K562 (cell line): Measurements from ENCODE around the gene SYNRG. TPM values are rescaled to one million over a fixed set of nuclear protein-coding genes. Genes with fewer than 3 reads are reported as not detected.

ENCODE experiments used
- ATAC-seq: fragments of 200-7000 bp; cut with Tn5 transposase; 3 replicates; pipeline ENCODE4 v1.9.1; 2020; ENCODE audit warnings: moderate library complexity
- BruUV-seq: library from RNA; stranded (reverse); fragments of 400-500 nt; replicated peaks from 2 replicates; lab custom pipeline; 2021; lab: Mats Ljungman, UMichigan
- CTCF ChIA-PET: fragments of 300-600 bp; formaldehyde crosslinking; extraction: SDS; loops from one replicate; lab custom pipeline; 2021; ENCODE audit warnings: low intra/inter-chr PET ratio; lab: Yijun Ruan, JAX
- POLR2A ChIA-PET: fragments of 300-600, 350-650 bp; sonication (Branson Sonifier 250); formaldehyde crosslinking; extraction: SDS; loops from one replicate; lab custom pipeline; 2021; ENCODE audit warnings: antibody characterized with exemption, inconsistent platforms; lab: Yijun Ruan, JAX
- DNase-seq, 4 experiments: peaks; one replicate each; pipeline versions ENCODE4 v3.0.0 to v3.0.0-alpha.2; 2011 to 2018; ENCODE audit warnings: low spot score in 3 of 4, mixed read lengths in 3 of 4; ENCODE audit errors: extremely low read depth in 1 of 4
- FAIRE-seq: peaks from 2 replicates; lab custom pipeline; 2011; peaks lifted over from hg19 to GRCh38; lab: Jason Lieb, UNC
- H2AFZ ChIP-seq: 2 replicates; pipeline ENCODE4 v1.6.0; 2011; ENCODE audit warnings: low read depth, low read length, control low read depth, inconsistent platforms
- H3K27ac ChIP-seq: fragments of 200-600 bp; 3 replicates; pipeline ENCODE4 v1.8.0; 2011; ENCODE audit warnings: low read depth, mild to moderate bottlenecking, control low read depth, inconsistent platforms, low read length, moderate library complexity, mixed read lengths; ENCODE audit errors: extremely low read depth
- H3K27me3 ChIP-seq, 2 experiments: fragments of 300-600 bp in 1 of 2; 2 replicates in 1 of 2; 3 replicates in 1 of 2; pipeline versions ENCODE4 v1.6.0 to v1.8.0; 2011; ENCODE audit warnings: inconsistent platforms in 2 of 2, low read length in 2 of 2, mild to moderate bottlenecking in 1 of 2, mixed read lengths in 1 of 2, moderate library complexity in 1 of 2; ENCODE audit not compliant: control insufficient read depth in 2 of 2, insufficient read depth in 2 of 2
- H3K36me3 ChIP-seq: fragments of 300-600 bp; 3 replicates; pipeline ENCODE4 v1.8.0; 2011; ENCODE audit warnings: mild to moderate bottlenecking, low read length, inconsistent platforms; ENCODE audit not compliant: control insufficient read depth, insufficient read depth
- H3K4me1 ChIP-seq, 2 experiments: fragments of 200-600 bp in 1 of 2; replicated peaks in 1 of 2; 2 replicates in 1 of 2; 3 replicates in 1 of 2; pipeline versions ENCODE4 v1.5.1 to v1.8.0; 2011; ENCODE audit warnings: inconsistent platforms in 2 of 2, low read length in 2 of 2, mild to moderate bottlenecking in 1 of 2, mixed read lengths in 1 of 2, moderate library complexity in 1 of 2; ENCODE audit not compliant: control insufficient read depth in 2 of 2, insufficient read depth in 2 of 2
- H3K4me2 ChIP-seq: 2 replicates; pipeline ENCODE4 v1.6.1; 2011; ENCODE audit warnings: low read length, control low read depth, inconsistent platforms, mixed read lengths; ENCODE audit not compliant: insufficient read depth
- H3K4me3 ChIP-seq: fragments of 200-600 bp; sonication (generic), shearing (Covaris generic); 2 replicates; pipeline ENCODE4 v1.5.1; 2016; ENCODE audit warnings: control low read depth, inconsistent platforms
- H3K79me2 ChIP-seq: fragments of 200-600 bp; 3 replicates; pipeline ENCODE4 v1.8.0; 2011; ENCODE audit warnings: low read length, inconsistent platforms; ENCODE audit not compliant: control insufficient read depth, insufficient read depth
- H3K9ac ChIP-seq, 2 experiments: 2 replicates each; pipeline versions ENCODE4 v1.6.0 to v1.6.1; 2011; ENCODE audit warnings: low read depth in 2 of 2, low read length in 2 of 2, control low read depth in 1 of 2, inconsistent platforms in 1 of 2, mild to moderate bottlenecking in 1 of 2, mixed read lengths in 1 of 2; ENCODE audit not compliant: insufficient read depth in 1 of 2
- H3K9me1 ChIP-seq: one replicate; pipeline ENCODE4 v1.6.0; 2011; ENCODE audit warnings: inconsistent platforms, mild to moderate bottlenecking, low read length, moderate library complexity; ENCODE audit not compliant: control insufficient read depth, insufficient read depth
- H3K9me3 ChIP-seq: replicated peaks from 2 replicates; pipeline ENCODE4 v1.5.1; 2011; ENCODE audit warnings: low read depth, low read length, inconsistent platforms; ENCODE audit not compliant: control insufficient read depth, insufficient read depth
- H4K20me1 ChIP-seq: replicated peaks from 2 replicates; pipeline ENCODE4 v1.6.1; 2011; ENCODE audit warnings: low read length, inconsistent platforms, mixed read lengths; ENCODE audit not compliant: control insufficient read depth, insufficient read depth
- CEBPB ChIP-seq: fragments of 450-650 bp; IDR thresholded peaks from 2 replicates; pipeline ENCODE4 v1.6.1; 2016; ENCODE audit warnings: missing genetic modification characterization, missing compliant biosample characterization
- CEBPG ChIP-seq, 3 experiments: fragments of 200-800 bp in 1 of 3; sonication (Bioruptor generic) in 1 of 3; sonication (generic) in 1 of 3; formaldehyde crosslinking in 1 of 3; IDR thresholded peaks in 2 of 3; conservative IDR thresholded peaks in 1 of 3; 2 replicates each; pipeline versions ENCODE4 v1.6.1 to v1.8.0; 2016 to 2022; ENCODE audit warnings: missing compliant biosample characterization in 2 of 3, missing genetic modification characterization in 2 of 3, mild to moderate bottlenecking in 1 of 3, missing genetic modification reagents in 1 of 3
- POLR2A ChIP-seq: fragments of 450-650 bp; conservative IDR thresholded peaks from 2 replicates; pipeline ENCODE4 v1.6.1; 2016
- WGBS: fragments of 100-300 bp; shearing (Covaris generic); methylation state at CpG from one replicate; pipeline ENCODE4 v1.1.6; 2016; ENCODE audit warnings: low coverage, mixed read lengths; ENCODE audit not compliant: insufficient coverage; ENCODE audit errors: missing lambda C conversion rate; 5-methylcytosine and 5-hydroxymethylcytosine counted together
- in situ Hi-C: fragments of 300-500 bp; cut with MboI; formaldehyde crosslinking; loops from 4 replicates; pipeline ENCODE4 v1.15.0; 2018; ENCODE audit warnings: inconsistent platforms, mixed read lengths
- intact Hi-C: fragments of 100-400 bp; cut with micrococcal nuclease; formaldehyde crosslinking; loops from 2 replicates; pipeline ENCODE4 v1.14.2; 2022
- polyA plus RNA-seq, 8 experiments: library from polyadenylated mRNA; depleted of rRNA in 4 of 8; stranded (reverse) in 5 of 8; unstranded in 3 of 8; fragments of >200 nt; fragmentation: Nextera tagmentation in 2 of 8; fragmentation: Illumina TruSeq in 1 of 8; extraction: Ambion mirVana in 2 of 8; extraction: Trizol in 1 of 8; gene quantifications; 2 replicates each; pipeline versions ENCODE4 v1.2.1 to v1.2.3, GENCODE V29; 2011 to 2014; ENCODE audit warnings: inconsistent platforms in 1 of 8, missing spikeins in 1 of 8
- total RNA-seq, 7 experiments: library from RNA; depleted of rRNA in 6 of 7; stranded (reverse); fragments of >200 nt in 6 of 7; fragmentation: Illumina TruSeq in 2 of 7; extraction: Trizol in 2 of 7; gene quantifications; 2 replicates each; pipeline versions ENCODE4 v1.2.1 to v1.2.3, GENCODE V29; 2011 to 2021; ENCODE audit warnings: low replicate concordance in 1 of 7

Gene SYNRG
- total and polyA plus RNA-seq, 9 of the 15 experiments (the other 6 are each of a cell fraction or from before 2014, with no cell fraction given) = 2.9 to 28.2 (median 15.1) TPM

GRCh38 chr17:37494401-37494831 lies 114.8 kb downstream of the SYNRG start:
- intact Hi-C loops (no loop called here), in situ Hi-C loops (no loop called here)
- no peak for FAIRE-seq
- H3K9me1 ChIP-seq = no peaks in the 10 kb centered on the region
- 0 out of 3 replicates have a peak, but pooled peaks cover 3% of the 10 kb centered on the region for H3K36me3 ChIP-seq
- peaks cover 0 to 16% of the 10 kb centered on the region in 2 experiments; a peak in 3 of 5 replicates for H3K4me1 ChIP-seq
- ATAC-seq = no peak
- 73% methylated on average over 3 of the region's 3 CpGs for WGBS
- no peaks in the 10 kb centered on the region for H3K27me3 ChIP-seq
- H4K20me1 ChIP-seq = no peaks in the 10 kb centered on the region
- peaks cover 82% of the 10 kb centered on the region for H3K79me2 ChIP-seq
- no peak overlapping the region for H3K27ac ChIP-seq
- no peak overlapping the region for H3K9ac ChIP-seq
- H3K4me2 ChIP-seq = no peak overlapping the region
- TF ChIP-seq CEBPB (tag) (peak; percentile 93), CEBPG (CRISPR knock-in tag; IDR thresholded peaks at IDR 0.05) (0 out of 2 replicates have a peak, but pooled peaks have one; percentile 21), CEBPG (tag; conservative IDR thresholded peaks at IDR 0.05 in 1 of 2, IDR thresholded peaks at IDR 0.05 in 1 of 2) (peak; percentile 54 to 90; a peak in 3 of 4 replicates), POLR2A (no peak)
- no peaks in the 10 kb centered on the region for H3K9me3 ChIP-seq
- BruUV-seq = no TSS peak
- POLR2A ChIA-PET = interaction anchor here (1.1 to 1.6 kb wide), 2 partner anchors 8 to 23 kb away, joined by 3 to 4 read pairs; no protein-coding TSS in a partner anchor
- CTCF ChIA-PET = interaction anchor here (0.6 kb wide), 1 partner anchor 120 kb away, joined by 3 read pairs; no protein-coding TSS in a partner anchor
- H2AFZ ChIP-seq = no peak overlapping the region
- no peak for DNase-seq
- no peak overlapping the region for H3K4me3 ChIP-seq
